ENCODE data around the gene OPTC. TPM values are rescaled to one million over a fixed set of nuclear protein-coding genes. Genes with fewer than 3 reads are reported as not detected.
"Not testable (repeated sequence)": the region's sequence is repeated elsewhere in the genome, so short reads cannot be mapped to it uniquely, and the experiment has no call there.

Gene OPTC
- total and polyA plus RNA-seq, 2 donors (not counting 1 experiment from before 2014, with no cell fraction given), result not detected

DNA sequence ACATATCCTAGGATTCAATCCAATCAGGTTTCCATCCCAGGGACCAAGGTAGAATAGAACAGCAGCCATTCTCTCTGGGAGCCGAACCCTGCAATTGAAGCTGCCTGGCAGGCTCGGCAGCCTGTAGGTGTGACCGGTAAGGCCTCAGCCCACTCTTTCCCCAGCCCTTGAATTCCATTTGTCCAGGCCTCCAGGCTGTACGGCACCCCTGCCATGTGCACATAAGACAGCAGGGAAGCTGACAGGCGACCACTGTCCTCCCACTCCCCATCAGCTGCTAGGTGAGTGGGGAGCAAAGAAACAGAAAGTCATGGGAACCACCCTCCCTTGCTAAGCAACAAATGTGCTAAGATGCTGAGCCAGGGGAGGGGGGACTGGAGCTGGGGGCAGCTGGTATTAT lies 23.0 kb downstream of the OPTC start:
- TF ChIP-seq EZH2 (IDR thresholded peaks at IDR 0.05; ENCODE audit: borderline replicate concordance, insufficient read depth, low read depth, low read length, poor library complexity, severe bottlenecking), result no peak
- 67% methylated on average over 3 of the region's 5 CpGs for WGBS (ENCODE audit: insufficient coverage)
- no peaks in the 10 kb centered on the region for H3K9me3 Mint-ChIP-seq (ENCODE audit: insufficient read depth)

DNA sequence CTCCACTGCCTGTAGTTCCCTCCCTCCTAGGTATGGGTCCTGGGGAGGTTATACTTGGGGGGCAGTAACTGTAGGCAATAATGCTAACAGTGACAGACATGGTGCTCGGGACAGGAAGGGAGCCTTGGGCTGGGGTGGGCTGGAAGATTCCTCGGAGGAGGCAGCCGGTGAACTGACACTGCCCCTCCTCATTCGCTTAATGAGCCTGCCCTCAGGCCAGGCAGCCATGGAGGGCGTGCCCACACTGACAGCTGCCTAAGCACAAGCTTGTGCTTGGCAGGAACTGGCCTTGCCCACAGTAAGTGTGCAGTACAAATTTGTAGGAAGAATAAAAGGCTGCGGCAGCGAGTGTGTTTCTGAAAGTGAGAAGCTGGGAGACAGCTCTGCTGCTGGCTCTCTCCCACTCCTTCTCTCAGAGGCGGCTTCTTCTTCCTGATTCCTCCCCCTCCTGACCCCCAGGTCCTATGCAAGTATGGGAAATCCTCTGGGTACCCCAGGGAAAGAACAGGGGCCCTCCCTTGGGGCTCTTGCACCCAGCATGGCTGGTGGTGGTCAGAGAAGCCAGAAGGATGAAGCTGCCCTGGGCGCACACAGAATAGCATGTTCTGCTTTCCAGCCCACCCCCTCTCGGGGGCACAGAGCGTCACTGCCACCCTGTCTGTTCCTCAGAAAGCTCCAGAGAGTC lies 23.6 kb downstream of the OPTC start:
- Mint-ChIP-seq H3K27ac (no peak overlapping the region), H3K4me3 (no peak overlapping the region), H3K9me3 (ENCODE audit: insufficient read depth) (no peaks in the 10 kb centered on the region), H3K27me3 (peaks cover 4% of the 10 kb centered on the region), H3K4me1 (peaks cover 7% of the 10 kb centered on the region)
- Histone ChIP-seq H3K4me1 (ENCODE audit: control insufficient read depth in 2 of 2, insufficient read depth in 2 of 2, low read length in 2 of 2) (peaks cover 0 to 9% of the 10 kb centered on the region in 2 donors), H3K36me3 (replicated peaks in 1 of 2; ENCODE audit: control extremely low read depth in 1 of 2, control insufficient read depth in 1 of 2, extremely low read depth in 1 of 2, insufficient read depth in 2 of 2, low read length in 1 of 2) (no peaks in the 10 kb centered on the region), H3K79me2 (ENCODE audit: control insufficient read depth, insufficient read depth, low read length) (no peaks in the 10 kb centered on the region), H2AFZ (ENCODE audit: insufficient read depth, low read depth, low read length, poor library complexity, severe bottlenecking) (no peak overlapping the region), H3K4me3 (ENCODE audit: control extremely low read depth in 1 of 5, extremely low read depth in 1 of 5, insufficient read depth in 1 of 5, low read depth in 2 of 5, low read length in 4 of 5) (no peak overlapping the region), H3K4me2 (replicated peaks; ENCODE audit: low read depth, low read length, poor library complexity, severe bottlenecking) (no peak overlapping the region), H3K9ac (ENCODE audit: low read length) (no peak overlapping the region), H4K20me1 (ENCODE audit: control insufficient read depth, insufficient read depth, low read length, poor library complexity, severe bottlenecking) (no peaks in the 10 kb centered on the region), H3K27me3 (replicated peaks in 1 of 4; ENCODE audit: control extremely low read depth in 1 of 4, control insufficient read depth in 3 of 4, insufficient read depth in 4 of 4, low read length in 3 of 4) (peaks cover 0 to 5% (median 0%) of the 10 kb centered on the region in 4 experiments), H3K9me3 (ENCODE audit: control extremely low read depth in 1 of 3, control insufficient read depth in 2 of 3, insufficient read depth in 1 of 3, low read length in 2 of 3) (no peaks in the 10 kb centered on the region), H3K27ac (ENCODE audit: low read length in 2 of 2) (no peak overlapping the region)
- intact Hi-C loops (cut with micrococcal nuclease), result no loop called here
- ATAC-seq (ENCODE audit: low read depth) (no peak), DNase-seq (no peak)
- 92% methylated on average over 10 of the region's 11 CpGs for WGBS (ENCODE audit: insufficient coverage)
- TF ChIP-seq EZH2 (IDR thresholded peaks at IDR 0.05; ENCODE audit: borderline replicate concordance, insufficient read depth, low read depth, low read length, poor library complexity, severe bottlenecking), result no peak
- TF ChIP-seq, protein P1, sequence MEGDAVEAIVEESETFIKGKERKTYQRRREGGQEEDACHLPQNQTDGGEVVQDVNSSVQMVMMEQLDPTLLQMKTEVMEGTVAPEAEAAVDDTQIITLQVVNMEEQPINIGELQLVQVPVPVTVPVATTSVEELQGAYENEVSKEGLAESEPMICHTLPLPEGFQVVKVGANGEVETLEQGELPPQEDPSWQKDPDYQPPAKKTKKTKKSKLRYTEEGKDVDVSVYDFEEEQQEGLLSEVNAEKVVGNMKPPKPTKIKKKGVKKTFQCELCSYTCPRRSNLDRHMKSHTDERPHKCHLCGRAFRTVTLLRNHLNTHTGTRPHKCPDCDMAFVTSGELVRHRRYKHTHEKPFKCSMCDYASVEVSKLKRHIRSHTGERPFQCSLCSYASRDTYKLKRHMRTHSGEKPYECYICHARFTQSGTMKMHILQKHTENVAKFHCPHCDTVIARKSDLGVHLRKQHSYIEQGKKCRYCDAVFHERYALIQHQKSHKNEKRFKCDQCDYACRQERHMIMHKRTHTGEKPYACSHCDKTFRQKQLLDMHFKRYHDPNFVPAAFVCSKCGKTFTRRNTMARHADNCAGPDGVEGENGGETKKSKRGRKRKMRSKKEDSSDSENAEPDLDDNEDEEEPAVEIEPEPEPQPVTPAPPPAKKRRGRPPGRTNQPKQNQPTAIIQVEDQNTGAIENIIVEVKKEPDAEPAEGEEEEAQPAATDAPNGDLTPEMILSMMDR (IDR thresholded peaks at IDR 0.05), result no peak
- POLR2A ChIA-PET, result no interaction called here
- CTCF ChIA-PET, result interaction anchor here (2.7 kb wide), 1 partner anchor 13 kb away, joined by 9 read pairs; no protein-coding TSS in a partner anchor

More for the DNA sequence above, 23.0 kb downstream of the OPTC start:
- POLR2A ChIA-PET, result no interaction called here
- DNase-seq, result no peak
- Mint-ChIP-seq H3K4me1 (peaks cover 10% of the 10 kb centered on the region), H3K27ac (no peak overlapping the region), H3K27me3 (peaks cover 4% of the 10 kb centered on the region), H3K4me3 (no peak overlapping the region)
- intact Hi-C loops (cut with micrococcal nuclease), result no loop called here
- CTCF ChIA-PET, result interaction anchor here (2.7 kb wide), 1 partner anchor 13 kb away, joined by 9 read pairs; no protein-coding TSS in a partner anchor
- no peak overlapping the region for H2AFZ ChIP-seq (ENCODE audit: insufficient read depth, low read depth, low read length, poor library complexity, severe bottlenecking)
- ATAC-seq (ENCODE audit: low read depth), result no peak
- no peak overlapping the region for H3K4me2 ChIP-seq (replicated peaks; ENCODE audit: low read depth, low read length, poor library complexity, severe bottlenecking)
- no peaks in the 10 kb centered on the region for H3K9me3 ChIP-seq (ENCODE audit: control extremely low read depth in 1 of 3, control insufficient read depth in 2 of 3, insufficient read depth in 1 of 3, low read length in 2 of 3)
- H3K9ac ChIP-seq (ENCODE audit: low read length), result no peak overlapping the region
- peaks cover 0 to 9% of the 10 kb centered on the region in 2 donors for H3K4me1 ChIP-seq (ENCODE audit: control insufficient read depth in 2 of 2, insufficient read depth in 2 of 2, low read length in 2 of 2)
- no peaks in the 10 kb centered on the region for H3K36me3 ChIP-seq (replicated peaks in 1 of 2; ENCODE audit: control extremely low read depth in 1 of 2, control insufficient read depth in 1 of 2, extremely low read depth in 1 of 2, insufficient read depth in 2 of 2, low read length in 1 of 2)
- no peaks in the 10 kb centered on the region for H3K79me2 ChIP-seq (ENCODE audit: control insufficient read depth, insufficient read depth, low read length)
- H3K4me3 ChIP-seq (ENCODE audit: control extremely low read depth in 1 of 5, extremely low read depth in 1 of 5, insufficient read depth in 1 of 5, low read depth in 2 of 5, low read length in 4 of 5), result no peak overlapping the region
- no peaks in the 10 kb centered on the region for H4K20me1 ChIP-seq (ENCODE audit: control insufficient read depth, insufficient read depth, low read length, poor library complexity, severe bottlenecking)
- no peak overlapping the region for H3K27ac ChIP-seq (ENCODE audit: low read length in 2 of 2)
- H3K27me3 ChIP-seq (replicated peaks in 1 of 4; ENCODE audit: control extremely low read depth in 1 of 4, control insufficient read depth in 3 of 4, insufficient read depth in 4 of 4, low read length in 3 of 4), result peaks cover 0 to 5% (median 0%) of the 10 kb centered on the region in 4 experiments

DNA sequence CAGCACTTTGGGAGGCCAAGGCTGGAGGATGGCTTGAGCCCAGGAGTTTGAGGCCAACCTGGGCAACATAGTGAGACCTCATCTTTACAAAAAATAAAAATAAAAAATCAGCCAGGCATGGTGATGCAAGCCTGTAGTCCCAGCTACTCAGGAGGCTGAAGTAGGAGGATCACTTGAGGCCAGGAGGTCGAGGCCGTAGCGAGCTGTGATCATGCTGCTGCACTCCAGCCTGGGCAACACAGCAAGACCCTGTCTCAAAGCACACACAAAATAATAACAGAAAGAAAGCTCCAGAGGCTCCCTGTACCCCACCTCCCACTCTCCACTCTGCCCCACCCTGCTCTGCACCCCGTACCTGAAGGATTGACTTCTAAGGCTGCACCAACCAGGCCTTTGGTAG lies 24.2 kb downstream of the OPTC start:
- H3K27ac Mint-ChIP-seq; H3K9me3 ChIP-seq (ENCODE audit: control extremely low read depth in 1 of 3, control insufficient read depth in 2 of 3, insufficient read depth in 1 of 3, low read length in 2 of 3); H4K20me1 ChIP-seq (ENCODE audit: control insufficient read depth, insufficient read depth, low read length, poor library complexity, severe bottlenecking); H3K9ac ChIP-seq (ENCODE audit: low read length); ATAC-seq (ENCODE audit: low read depth); H2AFZ ChIP-seq (ENCODE audit: insufficient read depth, low read depth, low read length, poor library complexity, severe bottlenecking); H3K27me3 Mint-ChIP-seq; H3K79me2 ChIP-seq (ENCODE audit: control insufficient read depth, insufficient read depth, low read length); H3K27ac ChIP-seq (ENCODE audit: low read length in 2 of 2); H3K9me3 Mint-ChIP-seq (ENCODE audit: insufficient read depth); DNase-seq; H3K36me3 ChIP-seq (replicated peaks in 1 of 2; ENCODE audit: control extremely low read depth in 1 of 2, control insufficient read depth in 1 of 2, extremely low read depth in 1 of 2, insufficient read depth in 2 of 2, low read length in 1 of 2); H3K4me2 ChIP-seq (replicated peaks; ENCODE audit: low read depth, low read length, poor library complexity, severe bottlenecking); H3K4me3 ChIP-seq (ENCODE audit: control extremely low read depth in 1 of 5, extremely low read depth in 1 of 5, insufficient read depth in 1 of 5, low read depth in 2 of 5, low read length in 4 of 5); H3K4me3 Mint-ChIP-seq; H3K4me1 ChIP-seq (ENCODE audit: control insufficient read depth in 2 of 2, insufficient read depth in 2 of 2, low read length in 2 of 2); H3K4me1 Mint-ChIP-seq; POLR2A ChIA-PET; H3K27me3 ChIP-seq (replicated peaks in 1 of 4; ENCODE audit: control extremely low read depth in 1 of 4, control insufficient read depth in 3 of 4, insufficient read depth in 4 of 4, low read length in 3 of 4); intact Hi-C loops (cut with micrococcal nuclease): not testable (repeated sequence)
- CTCF ChIA-PET, result interaction anchor here (2.7 kb wide), 1 partner anchor 14 kb away, joined by 9 read pairs; no protein-coding TSS in a partner anchor
- whole genome bisulfite sequencing (ENCODE audit: insufficient coverage), result 100% methylated on average over 1 of the region's 4 CpGs

Data from B cell (primary cell).